HG03280 (cell line): Measurements from ENCODE around the gene EIF4E3.

Experiments used
- ATAC-seq: cut with Tn5 transposase; IDR thresholded peaks from one replicate; pipeline ENCODE4 v1.9.1; 2021; ENCODE audit warnings: mild to moderate bottlenecking, moderate library complexity; ENCODE audit not compliant: unreplicated experiment

EIF4E3 gene

GRCh38 chr3:71690341-71690841 is 34.8 kb downstream of the EIF4E3 start:
- ATAC-seq = no peak

GRCh38 chr3:71689291-71689690 is 35.9 kb downstream of the EIF4E3 start:
- ATAC-seq = no peak

- ATAC-seq = no peak
Observed at GRCh38 chr3:71688121-71688520, 37.1 kb downstream of the EIF4E3 start.

GRCh38 chr3:71685686-71686085 is 39.5 kb downstream of the EIF4E3 start:
- no peak for ATAC-seq

- ATAC-seq = no peak
Observed at GRCh38 chr3:71684757-71685386, 40.3 kb downstream of the EIF4E3 start.

- no peak for ATAC-seq
Observed at GRCh38 chr3:71684046-71684756, 41.0 kb downstream of the EIF4E3 start.

GRCh38 chr3:71681224-71681668 is 44.0 kb downstream of the EIF4E3 start:
- no peak for ATAC-seq

- no peak for ATAC-seq
Observed at GRCh38 chr3:71680603-71681002, 44.6 kb downstream of the EIF4E3 start.

GRCh38 chr3:71676931-71677330 is 48.3 kb downstream of the EIF4E3 start:
- no peak for ATAC-seq

GRCh38 chr3:71673486-71673885 is 51.7 kb downstream of the EIF4E3 start:
- ATAC-seq = no peak

- ATAC-seq = no peak
Observed at GRCh38 chr3:71672807-71673206, 52.4 kb downstream of the EIF4E3 start.

GRCh38 chr3:71672340-71672739 is 52.9 kb downstream of the EIF4E3 start:
- no peak for ATAC-seq

- no peak for ATAC-seq
Observed at GRCh38 chr3:71671216-71671845, 53.9 kb downstream of the EIF4E3 start.

GRCh38 chr3:71662568-71662967 is 62.6 kb downstream of the EIF4E3 start:
- ATAC-seq = no peak

- no peak for ATAC-seq
Observed at GRCh38 chr3:71662056-71662455, 63.1 kb downstream of the EIF4E3 start.

- ATAC-seq = no peak
Observed at GRCh38 chr3:71659864-71660591, 65.2 kb downstream of the EIF4E3 start.

GRCh38 chr3:71657831-71658530 is 67.2 kb downstream of the EIF4E3 start:
- no peak for ATAC-seq

GRCh38 chr3:71655061-71655460 is 70.1 kb downstream of the EIF4E3 start:
- no peak for ATAC-seq

GRCh38 chr3:71653414-71653807 is 71.8 kb downstream of the EIF4E3 start:
- ATAC-seq = no peak

GRCh38 chr3:71652781-71653413 is 72.3 kb downstream of the EIF4E3 start:
- ATAC-seq = no peak
